ENCODE results near the gene RAD51B.

DNA sequence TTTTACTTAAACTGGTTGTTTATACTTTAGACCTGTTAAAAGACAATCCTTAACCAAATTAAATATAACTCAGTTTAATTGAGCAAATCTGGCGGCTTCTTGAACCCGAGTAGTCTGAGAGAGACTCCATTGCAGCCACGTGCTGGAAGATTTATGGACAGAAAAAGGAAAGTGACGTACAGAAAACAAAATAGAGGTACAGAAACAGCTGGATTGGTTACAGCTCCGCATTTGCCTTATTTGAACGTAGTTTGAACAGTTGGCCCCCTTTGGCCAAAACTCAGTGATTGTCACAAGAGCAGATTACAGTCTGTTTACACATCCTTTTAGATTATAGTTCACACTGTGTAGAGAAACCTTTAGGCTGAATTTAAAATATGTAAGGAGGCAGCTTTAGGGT is 155.9 kb downstream of the RAD51B start:
- TF ChIP-seq EZH2 (IDR thresholded peaks at IDR 0.05) (no peak), POLR2AphosphoS5 (IDR thresholded peaks at IDR 0.05; ENCODE audit: borderline replicate concordance, low read depth, low read length) (no peak)
